ENCODE data around the gene COL4A2.

Gene COL4A2

DNA sequence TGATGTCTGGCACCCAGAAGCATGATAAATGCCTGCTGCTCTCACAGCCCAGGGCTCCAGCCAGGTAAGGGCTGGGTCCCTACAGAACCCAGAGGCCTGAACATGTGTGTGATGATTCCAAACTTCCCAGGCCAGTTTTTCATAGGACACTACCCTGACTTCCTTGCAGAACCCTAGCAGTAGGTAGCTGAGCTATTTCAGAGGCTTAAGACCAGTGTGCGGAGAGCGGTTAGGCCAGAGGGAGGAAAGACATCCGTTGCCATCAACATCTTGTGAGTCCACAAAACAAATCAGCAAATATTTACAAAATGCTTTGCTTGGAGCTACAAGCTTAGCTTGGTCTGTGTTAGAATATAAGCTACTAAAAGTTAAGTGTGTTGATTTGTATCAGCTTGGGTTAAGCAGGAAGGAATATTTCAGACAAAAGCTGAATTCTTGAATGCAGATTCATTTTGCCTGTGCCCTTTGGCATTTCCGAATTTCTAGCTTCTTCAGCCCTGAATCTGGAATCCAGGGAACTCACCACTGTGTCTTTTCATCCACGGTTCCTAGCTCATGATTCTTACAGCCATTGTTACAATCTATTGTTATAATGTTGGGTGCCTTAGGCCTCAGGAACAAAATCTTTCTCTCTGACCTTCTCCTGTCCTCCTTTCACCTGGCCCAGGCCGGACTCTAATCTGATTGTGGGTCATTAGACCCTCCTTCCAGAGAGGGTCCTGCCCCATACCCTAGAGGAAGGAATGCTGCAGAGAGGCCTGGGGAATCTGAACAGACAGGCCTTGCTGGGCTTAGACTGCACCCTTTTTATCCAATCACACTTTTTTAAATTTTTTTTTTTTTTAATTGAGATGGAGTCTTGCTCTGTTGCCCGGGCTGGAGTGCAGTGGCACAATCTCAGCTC is 242.1 kb downstream of the COL4A2 start:
- DNase-seq = no peak

DNA sequence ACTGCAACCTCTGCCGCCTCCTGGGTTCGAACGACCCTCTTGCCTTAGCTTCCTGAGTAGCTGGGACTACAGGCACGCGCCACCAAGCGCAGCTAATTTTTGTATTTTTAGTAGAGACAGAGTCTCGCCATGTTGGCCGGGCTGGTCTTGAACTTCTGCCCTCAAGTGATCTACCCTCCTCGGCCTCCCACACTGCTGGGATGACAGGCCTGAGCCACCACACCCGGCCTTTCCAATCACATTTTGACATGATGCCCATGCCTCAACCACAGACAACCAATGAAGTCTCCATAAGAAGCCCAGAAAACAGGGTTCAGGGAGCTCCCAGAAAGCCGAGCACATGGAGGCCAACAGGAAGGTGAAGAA is 242.7 kb downstream of the COL4A2 start:
- DNase-seq = no peak

DNA sequence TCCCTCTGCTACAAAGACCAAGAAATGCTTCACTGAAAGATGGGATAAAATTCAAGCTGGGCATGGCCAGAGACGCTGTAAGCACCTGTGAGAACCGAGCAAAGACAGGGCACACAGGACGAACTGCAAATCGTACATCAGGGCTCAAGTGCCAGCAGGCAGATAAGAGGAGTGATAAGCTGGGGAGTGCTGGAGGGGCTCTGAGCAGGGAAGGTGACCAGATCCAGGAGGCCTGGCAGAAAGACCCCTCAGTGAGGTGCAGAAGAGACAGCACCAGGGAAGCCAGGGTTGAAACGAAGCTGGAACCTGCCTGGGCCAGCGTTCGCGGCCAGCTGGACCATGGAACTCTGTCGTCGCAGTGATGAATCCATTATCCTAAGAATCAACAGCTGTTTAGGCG is 244.2 kb downstream of the COL4A2 start:
- DNase-seq = no peak

DNA sequence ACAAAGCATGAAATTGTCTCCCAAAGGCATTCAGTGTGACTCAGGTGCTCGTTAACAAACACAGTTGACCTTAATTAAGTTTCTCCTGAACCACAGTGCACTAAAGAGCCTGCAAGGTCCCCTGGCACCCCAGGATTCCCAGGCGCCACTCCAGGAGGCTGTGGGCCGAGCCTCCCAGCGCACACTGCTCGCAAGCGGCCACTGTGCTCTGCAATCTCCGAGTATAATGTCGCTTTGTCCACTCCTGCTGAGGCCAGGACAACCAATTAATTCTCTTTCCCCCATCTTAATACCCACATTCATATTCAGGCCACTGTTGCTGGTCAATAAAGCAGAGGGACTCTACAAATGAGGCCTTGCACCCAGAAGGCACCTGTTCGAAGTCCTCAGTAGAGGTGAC is 245.7 kb downstream of the COL4A2 start:
- DNase-seq = no peak

DNA sequence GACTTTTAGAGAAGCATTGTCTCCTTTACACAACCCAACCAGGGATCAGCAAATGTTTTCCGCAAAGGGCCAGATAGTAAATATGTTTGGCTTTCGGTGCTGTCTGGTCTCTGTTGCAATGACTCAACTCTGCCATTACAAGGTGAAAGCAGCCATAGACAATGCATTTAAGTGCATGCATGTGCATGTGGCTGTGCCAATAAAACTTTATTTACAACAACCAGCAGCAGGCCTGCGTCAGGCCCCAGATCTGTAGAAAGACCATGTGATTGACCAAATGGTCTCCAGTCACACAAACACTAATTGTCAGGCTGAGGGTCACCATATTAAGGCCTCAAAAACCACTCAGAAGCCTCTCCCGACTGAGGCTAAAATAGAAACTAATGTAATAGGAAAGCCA is 246.3 kb downstream of the COL4A2 start:
- no peak for DNase-seq

DNA sequence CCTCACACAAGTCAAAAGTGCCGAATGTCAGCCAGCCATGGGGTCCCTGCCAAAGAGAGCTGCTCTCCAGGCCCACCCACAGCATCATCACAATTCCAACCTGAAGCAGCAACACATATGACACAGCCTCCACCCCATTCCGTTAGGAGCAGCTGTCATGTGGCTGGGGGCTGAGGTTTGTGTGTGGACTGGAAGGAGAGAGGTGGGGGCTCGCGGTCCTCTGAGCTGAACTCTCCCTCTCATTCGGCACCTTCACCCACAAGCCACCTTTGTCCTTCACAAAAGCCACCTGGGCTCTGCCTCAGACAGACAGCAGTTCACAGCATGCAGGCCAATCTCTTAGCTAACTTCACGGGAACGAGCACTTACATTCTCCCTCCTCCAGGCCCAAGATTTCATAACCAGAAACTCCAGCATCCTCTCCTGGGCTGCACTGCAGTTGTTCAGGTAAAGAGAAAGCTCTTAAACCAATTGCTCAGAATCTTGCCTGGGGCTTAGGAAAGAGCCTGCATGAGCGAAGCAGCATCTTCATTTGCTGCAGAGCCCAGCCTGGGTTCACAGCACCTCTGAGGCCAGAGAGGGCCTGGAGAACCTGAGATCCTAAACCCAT is 247.2 kb downstream of the COL4A2 start:
- no peak for DNase-seq

DNA sequence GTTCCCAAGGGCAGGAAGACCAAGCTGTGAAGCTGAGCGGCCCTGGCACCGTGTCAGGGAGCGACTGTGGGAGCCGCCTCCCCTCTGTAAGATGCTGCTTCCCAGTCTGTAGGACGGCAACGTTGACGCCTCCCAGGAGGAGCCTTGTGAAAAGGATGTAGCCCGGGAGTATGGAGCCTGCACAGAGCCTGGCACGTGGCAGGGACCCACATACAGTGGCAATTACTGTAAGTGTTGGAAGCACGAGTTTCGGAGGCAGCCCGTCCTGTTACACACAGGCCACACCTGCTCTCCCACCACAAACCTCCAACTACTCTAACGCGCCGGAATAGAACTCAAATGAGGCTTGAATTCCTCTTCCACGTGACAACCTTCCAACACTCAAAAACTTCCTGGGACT is 247.9 kb downstream of the COL4A2 start:
- DNase-seq = no peak

DNA sequence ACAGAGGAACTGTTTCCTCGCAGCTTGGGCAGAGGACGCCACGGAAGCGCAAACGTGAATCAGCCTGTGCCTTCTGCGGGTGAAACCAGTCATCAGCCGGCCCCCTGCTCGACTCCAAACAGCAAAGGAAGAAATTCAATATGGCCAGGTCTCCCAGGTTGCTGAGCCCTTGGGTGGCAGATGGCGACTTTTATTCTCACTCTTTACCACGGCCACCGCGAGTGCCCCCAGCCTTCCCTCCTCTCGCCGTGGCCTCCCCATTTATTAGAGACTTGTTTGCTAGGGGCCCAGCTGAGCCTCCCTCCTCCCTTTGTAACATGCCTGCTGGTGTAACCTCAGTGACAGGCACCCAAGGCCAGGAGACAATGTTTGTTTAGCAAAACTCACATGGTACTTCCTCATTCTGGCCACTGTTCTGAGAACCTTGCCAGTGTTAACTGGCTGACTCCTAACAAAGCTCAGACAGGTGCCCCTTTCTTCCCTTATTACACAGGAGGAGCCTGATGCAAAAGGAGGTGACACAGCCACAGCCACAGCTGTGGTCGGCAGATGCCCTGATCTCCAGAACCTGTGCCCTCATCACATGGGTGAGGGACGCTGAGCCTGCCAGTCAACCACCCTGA is 248.6 kb downstream of the COL4A2 start:
- peak; percentile 79 for DNase-seq

DNA sequence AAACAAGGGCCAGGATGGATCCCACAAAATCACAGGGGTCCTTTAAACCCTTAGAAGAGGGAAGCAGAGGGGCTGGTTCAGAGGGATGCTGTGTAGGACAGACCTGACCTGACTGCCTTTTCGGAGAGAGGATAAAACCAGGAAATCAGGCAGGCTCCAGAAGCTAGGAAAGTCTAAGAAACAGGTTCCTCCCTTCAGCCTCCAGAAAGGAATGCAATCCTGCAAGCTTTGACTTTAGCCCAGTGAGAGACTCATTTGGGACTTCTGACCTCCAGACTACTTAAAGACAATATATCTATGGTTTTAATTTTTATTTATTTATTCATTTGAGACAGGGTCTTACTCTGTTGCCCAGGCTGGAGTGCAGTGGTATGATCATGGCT is 249.1 kb downstream of the COL4A2 start:
- no peak for DNase-seq

DNA sequence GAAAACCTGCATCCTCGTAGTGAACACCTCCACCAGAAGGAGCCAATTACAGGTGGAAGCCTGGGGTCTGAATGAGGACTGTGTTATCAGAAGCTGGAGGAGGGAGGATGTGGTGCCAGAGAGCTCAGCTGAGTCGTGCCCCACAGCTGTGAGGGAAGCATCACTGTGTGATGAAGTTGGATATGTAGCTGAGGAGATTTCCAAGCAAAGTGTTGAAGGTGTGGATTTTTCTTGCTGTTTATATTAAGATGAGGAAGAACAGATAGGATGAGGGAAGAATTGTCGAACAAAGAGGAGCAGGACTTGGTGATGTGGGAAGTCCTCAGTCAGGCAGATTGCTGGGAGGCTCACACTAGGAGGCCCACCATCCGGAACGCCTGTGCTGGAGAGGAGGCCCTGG is 250.0 kb downstream of the COL4A2 start:
- DNase-seq = peak; percentile 24

DNA sequence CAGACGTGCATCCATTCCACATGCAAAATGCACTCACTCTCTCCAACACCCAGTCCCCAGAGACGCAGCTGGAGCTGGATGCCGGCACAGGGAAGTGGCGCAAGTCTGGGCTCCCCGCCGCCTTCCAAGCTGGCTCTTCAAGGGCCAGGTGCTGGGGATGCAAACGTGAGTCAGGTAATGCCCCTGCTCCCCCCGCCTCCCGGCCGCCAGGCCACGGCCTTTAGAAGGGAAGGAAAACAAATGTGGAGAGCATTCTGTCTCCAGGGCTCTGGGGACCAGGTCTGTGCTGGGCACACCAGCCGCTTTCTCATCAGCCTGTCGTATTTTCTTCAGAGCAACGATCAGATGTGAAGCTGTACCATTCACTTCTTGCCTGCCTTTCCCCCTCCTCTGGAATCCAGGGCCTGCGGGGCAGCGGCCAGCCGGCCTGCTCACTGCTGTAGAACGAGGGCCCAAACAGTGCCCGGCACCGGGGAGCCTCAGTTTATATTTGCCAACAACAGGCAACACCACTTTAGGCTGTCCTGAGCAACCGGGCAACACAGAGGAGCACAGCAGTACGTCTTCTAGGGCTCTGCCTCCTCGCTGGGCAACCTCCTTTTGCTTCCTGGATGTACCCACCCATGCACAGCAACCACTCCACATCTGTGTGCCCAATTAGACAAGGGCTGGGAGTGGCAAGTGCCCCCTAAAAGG is 250.7 kb downstream of the COL4A2 start:
- peak; percentile 83 for DNase-seq

DNA sequence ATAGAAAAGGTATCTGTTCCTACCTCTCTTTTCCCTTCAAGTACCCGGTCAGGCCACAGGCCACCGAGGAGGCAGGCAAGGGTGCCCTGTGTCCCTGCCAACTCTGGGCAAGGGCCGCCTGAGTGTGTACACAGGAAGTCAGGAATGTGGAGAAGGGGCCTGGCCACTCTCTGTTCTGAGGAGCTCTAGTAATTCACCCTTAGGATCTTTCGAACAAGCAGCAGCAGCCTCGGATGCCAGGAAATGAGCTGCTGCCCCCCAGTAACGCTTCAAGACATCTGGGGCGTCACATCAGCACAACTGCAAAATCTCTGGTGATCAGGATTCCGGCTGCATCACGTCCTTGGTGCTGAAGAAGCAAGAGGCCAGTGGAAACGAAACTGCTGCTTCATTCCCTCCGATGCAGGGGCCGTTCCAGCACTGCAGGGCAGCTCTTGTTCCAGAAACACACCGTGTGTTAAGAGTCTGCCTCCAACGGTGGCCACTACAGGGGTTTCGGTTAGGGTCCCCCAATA is 252.4 kb downstream of the COL4A2 start:
- DNase-seq = peak; percentile 55

DNA sequence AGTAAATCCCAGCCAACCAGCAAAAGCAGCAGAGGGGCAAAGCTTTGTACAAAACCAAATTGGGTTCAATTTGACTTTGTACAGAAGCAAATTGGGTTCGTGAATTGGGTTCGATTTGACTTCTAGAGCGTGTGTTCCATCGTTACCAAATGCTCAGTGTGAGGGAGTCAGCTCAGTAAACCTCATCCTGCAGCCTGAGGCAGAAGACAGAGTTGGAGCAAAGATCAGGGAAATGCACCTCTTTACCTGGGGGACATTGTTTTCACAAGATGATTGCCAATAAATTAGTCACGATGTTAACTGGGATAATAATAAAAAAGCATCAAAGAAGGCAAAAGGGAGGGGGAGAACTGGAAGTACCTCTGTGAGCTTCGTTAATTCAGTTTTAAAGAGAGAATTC is 252.9 kb downstream of the COL4A2 start:
- DNase-seq = no peak

DNA sequence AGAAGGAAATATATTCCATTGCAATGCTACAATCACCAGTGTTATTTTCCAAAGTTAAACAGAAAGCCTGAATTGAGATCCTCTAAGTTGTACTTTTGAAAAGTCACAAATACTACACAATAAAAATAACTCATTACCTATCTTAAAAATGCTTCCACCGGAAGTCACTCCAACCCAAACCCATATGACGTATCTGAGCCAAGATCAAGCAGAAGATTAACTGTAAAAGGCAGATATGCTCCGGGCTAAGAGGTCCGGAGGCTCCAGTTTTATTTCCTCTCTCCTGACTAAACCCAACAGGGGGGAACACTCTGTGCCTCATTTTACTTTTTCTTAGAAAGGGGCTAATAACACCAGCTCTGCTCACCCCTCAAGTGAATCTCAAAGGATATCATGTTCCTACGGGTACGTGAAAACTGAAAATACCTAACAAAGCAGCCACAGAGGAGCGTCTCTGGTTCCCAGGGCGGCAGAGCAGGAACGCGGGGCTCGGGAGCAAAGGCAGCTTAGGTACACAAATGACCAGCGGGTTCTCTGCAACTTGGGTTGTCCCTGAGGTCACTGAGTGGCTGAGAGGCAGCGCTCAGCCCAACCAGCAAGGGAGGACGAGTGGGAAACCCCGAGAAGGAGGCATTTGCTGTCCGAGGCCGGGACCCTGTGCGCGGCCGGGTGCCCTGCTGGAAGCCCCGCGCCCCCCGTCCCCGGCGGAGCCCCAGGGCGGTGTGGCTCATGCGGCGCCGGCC is 253.7 kb downstream of the COL4A2 start:
- DNase-seq = peak; percentile 59

DNA sequence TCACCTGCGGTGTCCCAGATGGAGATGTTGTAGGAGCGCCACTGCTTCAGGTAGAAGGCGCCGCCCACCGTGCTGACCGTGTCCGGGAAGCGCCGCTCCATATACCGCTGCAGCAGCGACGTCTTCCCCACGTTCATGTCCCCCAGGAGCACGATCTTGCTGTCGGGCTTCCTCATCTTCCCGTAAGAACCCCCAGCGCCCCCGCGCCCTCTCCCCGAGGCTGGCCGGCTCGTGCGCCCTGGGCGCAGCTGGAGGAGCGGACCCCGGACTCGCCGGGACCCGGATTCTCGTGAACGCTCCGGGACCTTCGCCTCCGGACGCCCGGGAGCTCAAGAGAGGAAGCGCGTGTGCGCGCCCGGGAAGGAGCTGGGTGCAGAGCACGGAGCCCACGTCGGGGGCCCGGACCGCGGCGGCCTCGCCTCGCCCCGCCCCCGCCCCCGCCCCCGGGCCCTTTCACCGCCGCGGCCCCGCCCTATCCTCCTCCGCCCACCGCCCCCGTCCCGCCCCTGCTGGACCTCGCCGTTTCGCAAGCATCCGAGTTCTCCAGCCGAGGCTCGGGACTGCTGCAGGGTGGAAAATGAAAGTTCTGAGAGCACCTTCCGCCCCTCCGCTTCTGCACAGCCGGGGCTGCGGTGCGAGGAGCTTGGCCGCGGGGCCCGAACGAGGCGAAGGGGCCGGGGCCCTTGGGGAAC is 254.4 kb downstream of the COL4A2 start, which contains the start of gene RAB20:
TSS of gene RAB20 (minus strand) at position 379 of the 692 bp plus-strand sequence. CDS start at position 176, 203 bp downstream.
- peak; percentile 85 for DNase-seq

DNA sequence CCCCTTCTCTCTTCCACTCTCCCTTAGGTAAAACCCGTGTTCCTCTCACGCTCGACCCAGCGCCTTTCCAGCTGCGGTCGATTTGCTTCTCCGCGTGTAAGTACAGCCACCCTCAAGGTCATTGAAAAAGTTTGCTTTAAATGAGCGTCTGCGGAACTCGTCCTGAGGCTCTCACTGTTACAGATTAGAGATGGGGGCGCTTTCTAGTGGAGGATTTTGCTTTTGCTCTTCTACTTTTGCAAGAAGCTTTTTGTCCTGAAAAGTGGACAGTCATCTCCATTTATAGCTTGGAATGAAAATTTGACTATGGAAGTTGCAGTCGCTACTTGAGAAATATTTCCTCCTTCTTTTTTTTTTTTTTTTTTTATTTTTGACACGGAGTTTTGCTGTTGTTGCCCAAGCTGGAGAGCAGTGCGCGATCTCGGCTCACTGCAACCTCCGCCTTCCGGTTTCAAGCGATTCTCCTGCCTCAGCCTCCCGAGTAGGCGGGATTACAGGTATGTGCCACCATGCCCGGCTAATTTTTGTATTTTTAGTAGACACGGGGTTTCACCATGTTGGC is 255.0 kb downstream of the COL4A2 start:
- peak; percentile 22 for DNase-seq
